Sigmoid colon (tissue), 7 donors: ENCODE data around the gene MTMR6. TPM values are rescaled to one million over a fixed set of nuclear protein-coding genes. Genes with fewer than 3 reads are reported as not detected.

Experiments used
- DNase-seq: peaks from one replicate; pipeline ENCODE4 v3.0.0-alpha.2; 2019
- H3K27ac ChIP-seq, 4 donors: fragments of 200-600 bp; sonication (generic); one replicate each; pipeline ENCODE4 v1.5.1; 2016 to 2019; ENCODE audit warnings: mild to moderate bottlenecking in 1 of 4
- H3K27me3 ChIP-seq, 3 donors: fragments of 200-600 bp; sonication (generic); one replicate each; pipeline ENCODE4 v1.5.1; 2019; ENCODE audit warnings: mild to moderate bottlenecking in 1 of 3
- H3K36me3 ChIP-seq, 4 donors: fragments of 200-600 bp; sonication (generic); one replicate each; pipeline ENCODE4 v1.5.1; 2016 to 2019
- H3K4me1 ChIP-seq, 4 donors: fragments of 200-600 bp; sonication (generic); one replicate each; pipeline ENCODE4 v1.5.1; 2017 to 2019
- H3K4me3 ChIP-seq, 4 donors: fragments of 200-600 bp; sonication (generic); one replicate each; pipeline ENCODE4 v1.5.1; 2017 to 2019; ENCODE audit warnings: mild to moderate bottlenecking in 2 of 4, moderate library complexity in 1 of 4
- H3K9me3 ChIP-seq, 4 donors: fragments of 200-600 bp in 3 of 4; sonication (generic) in 3 of 4; one replicate each; pipeline versions ENCODE4 v1.5.1 to v1.6.1; 2013 to 2019
- CTCF ChIP-seq, 4 experiments: fragments of 450-650 bp in 3 of 4; fragments of 200-600 bp in 1 of 4; IDR thresholded peaks; one replicate each; pipeline ENCODE4 v1.5.1; 2016 to 2019; ENCODE audit warnings: antibody characterized with exemption in 4 of 4, mild to moderate bottlenecking in 3 of 4, moderate library complexity in 2 of 4
- EP300 ChIP-seq, 4 donors: sonication (generic); formaldehyde crosslinking; IDR thresholded peaks; one replicate each; pipeline ENCODE4 v1.6.1; 2017; ENCODE audit warnings: antibody characterized with exemption in 4 of 4
- POLR2A ChIP-seq, 2 donors: fragments of 450-650 bp; IDR thresholded peaks; one replicate each; pipeline ENCODE4 v1.6.1; 2016; ENCODE audit warnings: antibody characterized with exemption in 2 of 2, mild to moderate bottlenecking in 2 of 2, moderate library complexity in 2 of 2
- POLR2AphosphoS5 ChIP-seq, 4 donors: sonication (generic); formaldehyde crosslinking; IDR thresholded peaks; one replicate each; pipeline ENCODE4 v1.6.1; 2017; ENCODE audit warnings: antibody characterized with exemption in 4 of 4
- WGBS, 2 donors: extraction: QIAGEN DNeasy Blood & Tissue Kit; methylation state at CpG; one replicate each; pipeline ENCODE4 v1.1.7; 2013; 5-methylcytosine and 5-hydroxymethylcytosine counted together
- intact Hi-C: fragments of 100-400 bp; cut with DNase I; formaldehyde crosslinking; loops from one replicate; pipeline ENCODE4 v1.15.1; 2023
- polyA plus RNA-seq, 3 donors: library from polyadenylated mRNA; stranded (reverse); fragments of 200-250 nt; gene quantifications; one replicate each; pipeline ENCODE4 v1.2.3, GENCODE V29; 2013
- total RNA-seq, 4 donors: library from RNA; depleted of rRNA; stranded (reverse); fragments of >200 nt; gene quantifications; one replicate each; pipeline ENCODE4 v1.1.0, GENCODE V29; 2016
- donor health status: healthy with polysubstance abuse.
- donor health status: Bipolar disorder and iron deficiency.
- donor health status: healthy.

The MTMR6 gene
- total and polyA plus RNA-seq, 7 donors: 8.9 to 33.1 (median 21.6) TPM

- Histone ChIP-seq H3K27me3 (no peaks in the 10 kb centered on the region), H3K4me1 (no peaks in the 10 kb centered on the region), H3K27ac (no peak overlapping the region), H3K4me3 (no peak overlapping the region), H3K9me3 (no peaks in the 10 kb centered on the region), H3K36me3 (no peaks in the 10 kb centered on the region)
- intact Hi-C loops: no loop called here
- no peak for DNase-seq
- TF ChIP-seq POLR2AphosphoS5 (IDR thresholded peaks at IDR 0.05): no peak
- no peak for TF ChIP-seq CTCF (IDR thresholded peaks at IDR 0.05)
- no peak for TF ChIP-seq POLR2A (IDR thresholded peaks at IDR 0.05)
- TF ChIP-seq EP300 (IDR thresholded peaks at IDR 0.05): no peak
- WGBS, 2 donors: 59 to 69% methylated on average over 12 of the region's 12 CpGs
Measured at GRCh38 chr13:25217023-25217885, 70.0 kb downstream of the MTMR6 start.

- no peaks in the 10 kb centered on the region for H3K9me3 ChIP-seq
- H3K4me1 ChIP-seq: no peaks in the 10 kb centered on the region
- intact Hi-C loops: no loop called here
- peak overlapping the region in 1 of 4 donors; percentile 42 for H3K27ac ChIP-seq
- no peak overlapping the region for H3K4me3 ChIP-seq
- 53 to 56% methylated on average over 3 of the region's 3 CpGs for WGBS, 2 donors
- DNase-seq: no peak
- no peaks in the 10 kb centered on the region for H3K27me3 ChIP-seq
- H3K36me3 ChIP-seq: no peaks in the 10 kb centered on the region
- TF ChIP-seq EP300 (IDR thresholded peaks at IDR 0.05): no peak
- no peak for TF ChIP-seq CTCF (IDR thresholded peaks at IDR 0.05)
- TF ChIP-seq POLR2AphosphoS5 (IDR thresholded peaks at IDR 0.05): no peak
- TF ChIP-seq POLR2A (IDR thresholded peaks at IDR 0.05): no peak
Measured at GRCh38 chr13:25215253-25215575, 72.1 kb downstream of the MTMR6 start.

- Histone ChIP-seq H3K9me3 (no peaks in the 10 kb centered on the region), H3K36me3 (no peaks in the 10 kb centered on the region), H3K4me1 (no peaks in the 10 kb centered on the region), H3K27ac (peak overlapping the region in 1 of 4 donors; percentile 42), H3K4me3 (no peak overlapping the region), H3K27me3 (no peaks in the 10 kb centered on the region)
- WGBS, 2 donors: 41 to 57% methylated on average over 6 of the region's 6 CpGs
- DNase-seq: peak; percentile 83
- TF ChIP-seq POLR2A (IDR thresholded peaks at IDR 0.05) (no peak), POLR2AphosphoS5 (IDR thresholded peaks at IDR 0.05) (peak in 1 of 4 donors; percentile 27)
- intact Hi-C loops: no loop called here
Measured at GRCh38 chr13:25214491-25215252, 72.6 kb downstream of the MTMR6 start.

GRCh38 chr13:25213715-25214114 lies 73.6 kb downstream of the MTMR6 start:
- H3K9me3 ChIP-seq: no peaks in the 10 kb centered on the region
- no peak for TF ChIP-seq POLR2A (IDR thresholded peaks at IDR 0.05)
- no peak for TF ChIP-seq CTCF (IDR thresholded peaks at IDR 0.05)
- TF ChIP-seq POLR2AphosphoS5 (IDR thresholded peaks at IDR 0.05): no peak
- TF ChIP-seq EP300 (IDR thresholded peaks at IDR 0.05): no peak
- intact Hi-C loops: no loop called here
- DNase-seq: no peak
- no peaks in the 10 kb centered on the region for H3K4me1 ChIP-seq
- no peak overlapping the region for H3K4me3 ChIP-seq
- no peak overlapping the region for H3K27ac ChIP-seq
- no peaks in the 10 kb centered on the region for H3K36me3 ChIP-seq
- H3K27me3 ChIP-seq: no peaks in the 10 kb centered on the region
- WGBS, 2 donors: 89 to 97% methylated on average over 2 of the region's 2 CpGs

- Histone ChIP-seq H3K9me3 (no peaks in the 10 kb centered on the region), H3K4me3 (no peak overlapping the region), H3K27ac (no peak overlapping the region), H3K36me3 (no peaks in the 10 kb centered on the region), H3K27me3 (no peaks in the 10 kb centered on the region), H3K4me1 (no peaks in the 10 kb centered on the region)
- 79 to 80% methylated on average over 13 of the region's 13 CpGs for WGBS, 2 donors
- DNase-seq: no peak
- intact Hi-C loops: no loop called here
- TF ChIP-seq POLR2AphosphoS5 (IDR thresholded peaks at IDR 0.05) (no peak), EP300 (IDR thresholded peaks at IDR 0.05) (no peak), CTCF (IDR thresholded peaks at IDR 0.05) (no peak), POLR2A (IDR thresholded peaks at IDR 0.05) (no peak)
Measured at GRCh38 chr13:25210842-25211569, 76.3 kb downstream of the MTMR6 start.
